Activated T-cell treated with anti-CD3 and anti-CD28 coated beads for 1 hour (primary cell): Measurements from ENCODE around the gene SLC25A10.

Source experiments
- DNase-seq: peaks from one replicate; pipeline ENCODE4 v3.0.0-alpha.2; 2020; ENCODE audit warnings: low read depth

SLC25A10 gene

GRCh38 chr17:81687770-81688541 is 24.1 kb upstream of the SLC25A10 start:
- no peak for DNase-seq

DNA sequence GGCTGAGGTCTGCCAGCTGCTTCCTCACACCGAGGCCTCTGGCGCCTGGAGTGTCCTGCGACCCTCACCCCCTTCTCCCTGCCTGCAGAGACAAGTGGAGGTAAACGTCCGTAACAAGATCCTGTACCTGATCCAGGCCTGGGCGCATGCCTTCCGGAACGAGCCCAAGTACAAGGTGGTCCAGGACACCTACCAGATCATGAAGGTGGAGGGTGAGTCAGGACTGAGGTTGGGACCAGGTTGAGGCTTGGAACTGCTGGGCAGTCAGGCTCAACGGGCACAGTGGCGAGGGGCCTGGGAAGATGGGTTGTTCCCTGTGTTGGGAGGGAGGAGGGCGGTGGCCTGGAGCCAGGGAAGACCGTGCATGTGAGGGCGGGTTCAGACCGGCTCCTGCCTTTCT is 23.5 kb upstream of the SLC25A10 start:
- no peak for DNase-seq

GRCh38 chr17:81690066-81690465 is 22.0 kb upstream of the SLC25A10 start:
- DNase-seq = no peak

GRCh38 chr17:81690549-81690948 is 21.5 kb upstream of the SLC25A10 start:
- DNase-seq = no peak

DNA sequence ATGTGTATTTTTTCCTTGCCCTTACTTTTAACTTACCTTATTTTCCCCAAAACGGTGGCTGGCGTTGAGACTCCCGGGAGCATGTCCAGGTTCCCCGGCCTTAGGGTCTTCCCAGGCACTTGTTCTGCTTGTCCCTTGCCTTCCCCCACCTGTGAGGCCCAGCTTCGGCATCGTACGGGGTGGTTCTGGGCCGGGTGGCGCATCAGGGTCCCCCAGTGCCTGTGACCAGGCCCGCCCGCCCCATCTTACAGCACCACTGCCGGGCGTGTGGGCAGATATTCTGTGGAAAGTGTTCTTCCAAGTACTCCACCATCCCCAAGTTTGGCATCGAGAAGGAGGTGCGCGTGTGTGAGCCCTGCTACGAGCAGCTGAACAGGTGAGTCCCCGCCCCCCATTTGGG is 20.9 kb upstream of the SLC25A10 start:
- DNase-seq = no peak

GRCh38 chr17:81691608-81692007 is 20.5 kb upstream of the SLC25A10 start:
- DNase-seq = no peak

- DNase-seq = no peak
Measured at GRCh38 chr17:81693509-81694210, 18.4 kb upstream of the SLC25A10 start.

- DNase-seq = no peak
Measured at GRCh38 chr17:81694810-81695209, 17.3 kb upstream of the SLC25A10 start.

DNA sequence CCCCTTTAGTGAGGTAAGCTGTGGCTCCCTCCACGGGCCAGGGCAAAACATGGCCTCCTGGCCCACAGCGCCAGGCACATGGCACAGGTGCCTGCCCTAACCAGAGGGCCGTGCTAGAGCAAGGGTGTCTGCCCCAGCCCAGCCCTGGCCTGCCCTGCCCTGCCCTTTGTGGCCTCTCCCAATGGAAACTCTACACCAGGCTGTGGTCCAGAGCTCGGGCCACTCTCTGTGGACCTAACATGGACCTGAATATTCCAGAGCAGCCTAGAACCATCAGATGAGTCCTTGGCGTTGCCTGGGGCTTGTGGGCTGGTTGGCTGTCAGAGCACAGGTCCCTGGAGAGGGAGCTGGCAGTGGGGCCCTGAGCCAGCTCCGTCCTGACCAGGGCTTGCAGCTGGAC is 16.9 kb upstream of the SLC25A10 start:
- DNase-seq = no peak

DNA sequence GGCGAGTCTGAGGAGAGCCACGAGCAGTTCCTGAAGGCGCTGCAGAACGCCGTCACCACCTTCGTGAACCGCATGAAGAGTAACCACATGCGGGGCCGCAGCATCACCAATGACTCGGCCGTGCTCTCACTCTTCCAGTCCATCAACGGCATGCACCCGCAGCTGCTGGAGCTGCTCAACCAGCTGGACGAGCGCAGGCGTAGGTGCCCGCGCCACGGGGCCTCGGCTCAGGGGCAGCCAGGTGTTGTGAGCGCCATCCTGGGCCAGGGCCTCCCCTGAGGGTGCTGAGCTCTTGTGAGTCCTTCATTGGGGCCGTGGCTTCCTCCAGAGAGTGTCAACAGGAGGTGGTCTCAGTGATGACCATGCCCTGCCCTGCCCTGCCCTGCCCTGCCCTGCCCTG is 16.3 kb upstream of the SLC25A10 start:
- DNase-seq = no peak

DNA sequence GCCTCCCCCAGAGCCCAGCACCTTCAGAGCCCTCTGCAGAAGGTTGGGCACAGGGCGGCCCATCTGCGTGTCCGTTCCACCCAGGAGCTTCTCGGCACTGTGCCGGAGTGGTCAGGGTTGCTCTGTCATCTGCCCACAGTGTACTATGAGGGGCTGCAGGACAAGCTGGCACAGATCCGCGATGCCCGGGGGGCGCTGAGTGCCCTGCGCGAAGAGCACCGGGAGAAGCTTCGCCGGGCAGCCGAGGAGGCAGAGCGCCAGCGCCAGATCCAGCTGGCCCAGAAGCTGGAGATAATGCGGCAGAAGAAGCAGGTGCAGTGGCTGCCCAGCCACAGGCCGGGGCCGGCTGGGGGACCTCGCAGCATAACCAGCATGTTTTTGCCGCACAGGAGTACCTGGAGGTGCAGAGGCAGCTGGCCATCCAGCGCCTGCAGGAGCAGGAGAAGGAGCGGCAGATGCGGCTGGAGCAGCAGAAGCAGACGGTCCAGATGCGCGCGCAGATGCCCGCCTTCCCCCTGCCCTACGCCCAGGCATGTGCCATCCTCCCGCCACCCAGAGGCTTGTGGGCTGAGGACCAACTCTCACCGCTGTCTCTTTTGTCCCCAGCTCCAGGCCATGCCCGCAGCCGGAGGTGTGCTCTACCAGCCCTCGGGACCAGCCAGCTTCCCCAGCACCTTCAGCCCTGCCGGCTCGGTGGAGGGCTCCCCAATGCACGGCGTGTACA is 15.7 kb upstream of the SLC25A10 start:
- no peak for DNase-seq

DNA sequence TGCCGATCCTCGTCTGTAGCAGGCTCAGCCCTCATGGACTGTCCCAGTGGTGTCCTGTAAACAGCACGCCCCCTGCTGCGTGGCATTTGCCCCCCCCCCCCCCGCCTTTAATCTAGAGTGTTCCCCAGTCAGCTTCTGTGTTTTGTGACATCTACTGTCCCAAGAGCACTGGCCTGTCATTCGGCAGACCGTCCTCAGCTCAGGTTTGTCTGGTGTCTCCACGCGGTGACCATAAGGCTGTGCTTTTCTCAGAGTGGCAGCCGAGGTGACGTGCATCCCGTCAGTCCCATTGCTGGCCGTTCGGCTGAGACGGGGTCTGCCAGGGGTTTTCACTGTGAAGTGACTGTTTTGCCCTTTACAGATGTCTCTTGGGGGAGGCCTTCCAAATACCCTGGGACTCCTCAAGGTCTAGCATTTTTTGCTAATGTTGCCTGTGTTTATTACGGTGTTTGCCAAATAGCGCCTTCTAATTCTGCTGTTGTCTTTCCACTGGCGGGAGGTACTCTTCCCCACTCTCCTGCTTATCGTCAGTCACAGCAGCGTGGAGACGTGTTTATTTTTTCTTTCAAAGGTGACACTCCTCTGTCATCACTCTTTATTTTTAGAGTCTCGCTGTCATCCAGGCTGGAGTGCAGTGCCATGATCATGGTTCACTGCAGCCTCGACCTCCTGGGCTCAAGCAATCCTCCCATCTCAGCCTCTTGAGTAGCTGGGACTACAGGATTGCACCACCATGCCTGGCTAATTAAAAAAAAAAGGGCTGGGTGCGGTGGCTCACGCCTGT is 14.6 kb upstream of the SLC25A10 start:
- no peak for DNase-seq

- DNase-seq = no peak
Measured at GRCh38 chr17:81700353-81701287, 11.5 kb upstream of the SLC25A10 start.

DNA sequence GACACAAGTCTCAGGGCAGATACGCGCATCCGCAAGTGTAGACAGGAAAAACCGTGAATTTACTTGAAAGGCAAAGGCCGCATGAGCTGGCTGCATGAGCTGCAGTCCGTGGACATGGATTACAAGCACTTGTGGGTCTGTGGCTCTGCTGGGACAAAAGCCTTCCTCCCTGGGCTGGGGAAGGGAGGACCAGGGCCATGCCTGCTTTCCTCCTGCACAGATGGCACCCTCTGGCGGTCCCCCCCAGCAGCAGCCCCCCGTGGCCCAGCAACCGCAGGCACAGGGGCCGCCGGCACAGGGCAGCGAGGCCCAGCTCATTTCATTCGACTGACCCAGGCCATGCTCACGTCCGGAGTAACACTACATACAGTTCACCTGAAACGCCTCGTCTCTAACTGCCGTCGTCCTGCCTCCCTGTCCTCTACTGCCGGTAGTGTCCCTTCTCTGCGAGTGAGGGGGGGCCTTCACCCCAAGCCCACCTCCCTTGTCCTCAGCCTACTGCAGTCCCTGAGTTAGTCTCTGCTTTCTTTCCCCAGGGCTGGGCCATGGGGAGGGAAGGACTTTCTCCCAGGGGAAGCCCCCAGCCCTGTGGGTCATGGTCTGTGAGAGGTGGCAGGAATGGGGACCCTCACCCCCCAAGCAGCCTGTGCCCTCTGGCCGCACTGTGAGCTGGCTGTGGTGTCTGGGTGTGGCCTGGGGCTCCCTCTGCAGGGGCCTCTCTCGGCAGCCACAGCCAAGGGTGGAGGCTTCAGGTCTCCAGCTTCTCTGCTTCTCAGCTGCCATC is 10.6 kb upstream of the SLC25A10 start:
- DNase-seq = no peak

DNA sequence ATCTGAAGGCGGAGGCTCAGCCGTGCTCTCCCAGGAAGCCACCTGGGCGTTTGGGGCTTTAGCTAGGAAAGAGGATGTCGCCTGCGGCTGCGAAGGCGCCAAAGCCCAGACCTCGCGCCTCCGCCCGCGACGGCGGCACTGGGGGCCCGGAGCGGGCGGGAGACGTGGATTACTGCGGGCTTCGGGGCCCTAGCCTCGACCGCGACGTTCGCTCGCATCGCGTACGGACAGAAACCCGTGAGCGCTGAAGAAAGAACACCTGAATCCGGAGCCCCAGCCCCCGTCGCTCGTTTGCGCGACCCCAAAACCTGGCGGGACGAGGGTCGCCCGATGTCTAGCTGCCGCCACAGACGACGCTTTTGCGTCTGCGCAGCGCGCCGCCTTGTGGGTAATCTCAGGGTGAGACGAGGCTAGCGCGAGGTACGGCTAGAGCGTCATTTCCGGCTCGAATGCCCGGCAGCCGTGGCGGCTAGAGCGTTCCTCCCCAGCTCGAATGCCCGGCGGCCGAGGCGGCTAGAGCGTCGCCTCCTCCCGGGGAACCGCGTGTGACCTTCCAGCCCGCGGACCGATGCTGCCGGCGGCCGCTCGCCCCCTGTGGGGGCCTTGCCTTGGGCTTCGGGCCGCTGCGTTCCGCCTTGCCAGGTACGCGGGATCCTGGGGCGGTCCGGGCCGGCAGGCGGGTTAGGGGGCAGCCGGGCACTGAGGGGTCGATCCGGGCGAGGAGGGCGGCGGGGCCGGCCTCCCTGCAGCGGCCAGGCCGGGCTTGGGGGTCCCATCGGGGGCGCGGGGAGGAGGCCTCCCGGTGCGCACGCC is 8.9 kb upstream of the SLC25A10 start, which contains the start of gene MRPL12:
MRPL12 (plus strand) TSS at position 434 of the 813 bp plus-strand sequence; CDS start at position 569, 135 bp downstream.
- peak; percentile 83 for DNase-seq

GRCh38 chr17:81703747-81704654 is 8.1 kb upstream of the SLC25A10 start:
- no peak for DNase-seq

DNA sequence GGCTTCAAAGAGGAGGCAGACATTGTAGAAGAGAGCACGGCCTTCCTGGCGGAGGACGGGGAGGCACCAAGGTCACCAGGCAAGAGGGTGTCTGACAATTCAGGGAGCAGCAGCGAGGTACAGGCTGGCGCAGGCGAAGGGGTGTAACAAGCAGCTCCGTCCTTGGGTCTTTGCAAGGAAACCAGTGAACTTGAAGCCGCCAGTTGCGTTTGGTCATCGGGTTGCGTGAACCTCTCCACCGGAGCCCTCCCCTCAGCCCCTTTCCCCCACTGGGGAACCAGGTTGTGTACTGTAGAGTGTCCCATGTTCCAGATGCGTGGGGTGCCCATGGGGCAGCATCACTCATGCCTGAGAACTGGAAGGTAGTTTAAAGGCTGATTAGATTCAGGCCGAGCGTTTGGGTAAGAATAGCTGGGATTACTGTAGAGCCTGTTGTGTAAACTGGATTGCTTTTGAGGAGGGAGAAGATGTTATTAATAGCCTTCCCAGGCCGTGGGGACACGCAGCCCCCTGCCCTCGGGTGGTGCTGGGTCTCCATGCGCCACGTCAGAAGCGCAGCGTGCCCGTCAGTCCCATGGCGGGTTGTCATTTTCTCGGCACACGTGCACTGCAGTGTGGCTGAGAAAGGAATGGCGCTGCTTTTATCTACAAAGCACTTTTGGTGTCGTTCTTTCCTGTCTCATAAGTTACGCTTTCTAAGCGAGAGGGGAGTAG is 6.4 kb upstream of the SLC25A10 start:
- no peak for DNase-seq

- DNase-seq = no peak
Measured at GRCh38 chr17:81706232-81706611, 5.9 kb upstream of the SLC25A10 start.
